GM23248 (cell line): Measurements from ENCODE around the gene SLC6A19. TPM values are rescaled to one million over a fixed set of nuclear protein-coding genes. Genes with fewer than 3 reads are reported as not detected.

Source experiments
- DNase-seq: peaks from one replicate; pipeline ENCODE4 v3.0.0-alpha.2; 2015
- H2AFZ ChIP-seq: fragments of 200-600 bp; sonication (generic); 2 replicates; pipeline ENCODE4 v1.6.1; 2016; ENCODE audit warnings: antibody characterized with exemption
- H3F3A ChIP-seq: fragments of 200-600 bp; sonication (generic); 2 replicates; pipeline ENCODE4 v1.6.1; 2016; ENCODE audit warnings: mild to moderate bottlenecking, antibody characterized with exemption, mixed run types; ENCODE audit not compliant: insufficient read depth
- H3K27ac ChIP-seq: fragments of 200-600 bp; sonication (generic); 2 replicates; pipeline ENCODE4 v1.5.1; 2016; ENCODE audit warnings: mild to moderate bottlenecking
- H3K27me3 ChIP-seq: fragments of 200-600 bp; sonication (generic); replicated peaks from 2 replicates; pipeline ENCODE4 v1.6.1; 2016; ENCODE audit warnings: mild to moderate bottlenecking; ENCODE audit not compliant: insufficient read depth
- H3K36me3 ChIP-seq: fragments of 200-600 bp; sonication (generic); 2 replicates; pipeline ENCODE4 v1.6.1; 2016; ENCODE audit warnings: low read depth, mild to moderate bottlenecking
- H3K4me1 ChIP-seq: fragments of 200-600 bp; sonication (generic); 2 replicates; pipeline ENCODE4 v1.6.1; 2016; ENCODE audit warnings: mild to moderate bottlenecking; ENCODE audit not compliant: insufficient read depth
- H3K4me2 ChIP-seq: fragments of 200-600 bp; sonication (generic); one replicate; pipeline ENCODE4 v1.6.1; 2016; ENCODE audit warnings: mild to moderate bottlenecking; ENCODE audit not compliant: unreplicated experiment
- H3K4me3 ChIP-seq: fragments of 200-600 bp; sonication (generic); 2 replicates; pipeline ENCODE4 v1.5.1; 2016; ENCODE audit warnings: mild to moderate bottlenecking
- H3K79me2 ChIP-seq: fragments of 200-600 bp; sonication (generic); 2 replicates; pipeline ENCODE4 v1.6.1; 2016; ENCODE audit warnings: mild to moderate bottlenecking; ENCODE audit not compliant: insufficient read depth
- H3K9ac ChIP-seq: fragments of 200-600 bp; sonication (generic); 2 replicates; pipeline ENCODE4 v1.6.1; 2016; ENCODE audit warnings: mild to moderate bottlenecking
- H3K9me2 ChIP-seq: fragments of 200-600 bp; sonication (generic); 2 replicates; pipeline ENCODE4 v1.6.1; 2016; ENCODE audit warnings: mixed run types, mild to moderate bottlenecking, moderate library complexity; ENCODE audit not compliant: insufficient read depth
- H3K9me3 ChIP-seq: fragments of 200-600 bp; sonication (generic); one replicate; pipeline ENCODE4 v1.6.1; 2017; ENCODE audit warnings: low read depth
- H4K20me1 ChIP-seq: fragments of 200-600 bp; sonication (generic); 2 replicates; pipeline ENCODE4 v1.6.0; 2016; ENCODE audit not compliant: insufficient read depth
- EZH2 ChIP-seq: fragments of 200-600 bp; sonication (generic); IDR thresholded peaks from 2 replicates; pipeline ENCODE4 v1.6.1; 2018; ENCODE audit warnings: antibody characterized with exemption, mild to moderate bottlenecking; ENCODE audit not compliant: insufficient read depth, poor library complexity, severe bottlenecking
- EZH2phosphoT487 ChIP-seq: fragments of 200-600 bp; sonication (generic); IDR thresholded peaks from 2 replicates; pipeline ENCODE4 v1.6.1; 2018; ENCODE audit warnings: antibody characterized with exemption, moderate library complexity, mild to moderate bottlenecking, low read depth; ENCODE audit not compliant: insufficient read depth
- WGBS, 2 experiments: methylation state at CpG; one replicate each; pipeline ENCODE4 v1.1.6; 2015 to 2017; ENCODE audit warnings: low lambda C conversion rate in 2 of 2, low coverage in 1 of 2; ENCODE audit errors: missing lambda C conversion rate in 2 of 2; 5-methylcytosine and 5-hydroxymethylcytosine counted together
- in situ Hi-C: fragments of 300-500 bp; cut with MboI; formaldehyde crosslinking; loops from 2 replicates; pipeline ENCODE4 v1.15.0; 2020
- polyA plus RNA-seq: library from polyadenylated mRNA; unstranded; fragments of >200 nt; fragmentation: Nextera tagmentation; extraction: Ambion mirVana; gene quantifications from 2 replicates; pipeline ENCODE4 v1.2.1, GENCODE V29; 2016
- total RNA-seq: library from RNA; depleted of rRNA; stranded (reverse); fragments of >200 nt; shearing (Covaris generic); gene quantifications from 2 replicates; pipeline ENCODE4 v1.2.3, GENCODE V29; 2014

The SLC6A19 gene
- total and polyA plus RNA-seq, 2 experiments from 2014 or later = not detected

DNA sequence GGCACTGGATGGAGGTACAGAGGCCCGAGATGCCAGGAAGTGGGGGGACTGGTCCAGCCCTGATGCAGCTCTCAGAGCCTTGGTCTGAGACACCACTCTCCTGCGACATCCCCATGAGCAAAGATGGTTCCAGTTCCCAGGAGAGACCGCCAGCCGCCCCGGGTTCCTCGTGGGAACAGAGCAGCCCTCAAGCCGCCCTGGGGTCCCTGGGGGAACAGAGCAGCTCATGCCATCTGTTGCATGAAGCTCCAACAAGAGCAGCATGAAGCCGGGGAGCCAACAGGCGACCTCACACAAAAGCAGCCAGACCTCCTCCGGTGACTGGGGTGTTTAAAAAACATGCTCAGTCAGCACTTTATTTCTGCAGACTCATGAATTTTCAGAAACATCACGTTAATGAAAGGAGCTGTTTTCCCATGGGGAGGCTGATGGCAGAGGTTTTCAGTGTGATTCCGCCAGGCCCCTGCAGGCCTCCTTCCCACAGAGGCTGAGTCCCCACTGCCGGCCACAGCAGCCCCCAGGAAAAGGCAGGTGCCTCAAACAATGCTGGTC lies 30.0 kb downstream of the SLC6A19 start:
- H3K4me2 ChIP-seq = no peak overlapping the region
- in situ Hi-C loops = no loop called here
- H3K9me2 ChIP-seq = no peaks in the 10 kb centered on the region
- no peaks in the 10 kb centered on the region for H3K79me2 ChIP-seq
- H3K9ac ChIP-seq = no peak overlapping the region
- no peak overlapping the region for H3K4me3 ChIP-seq
- no peaks in the 10 kb centered on the region for H4K20me1 ChIP-seq
- H3K36me3 ChIP-seq = no peaks in the 10 kb centered on the region
- H3K9me3 ChIP-seq = no peaks in the 10 kb centered on the region
- no peak for TF ChIP-seq EZH2
- TF ChIP-seq EZH2phosphoT487 = no peak
- peaks cover 15% of the 10 kb centered on the region; the same call in 1 of the 2 replicates for H3K27me3 ChIP-seq
- 32 to 35% methylated on average over 12 to 13 of the region's 13 CpGs for WGBS, 2 experiments
- H3K27ac ChIP-seq = no peak overlapping the region
- H3K4me1 ChIP-seq = no peaks in the 10 kb centered on the region
- no peak for DNase-seq
- H2AFZ ChIP-seq = no peak overlapping the region
- no peaks in the 10 kb centered on the region for H3F3A ChIP-seq

DNA sequence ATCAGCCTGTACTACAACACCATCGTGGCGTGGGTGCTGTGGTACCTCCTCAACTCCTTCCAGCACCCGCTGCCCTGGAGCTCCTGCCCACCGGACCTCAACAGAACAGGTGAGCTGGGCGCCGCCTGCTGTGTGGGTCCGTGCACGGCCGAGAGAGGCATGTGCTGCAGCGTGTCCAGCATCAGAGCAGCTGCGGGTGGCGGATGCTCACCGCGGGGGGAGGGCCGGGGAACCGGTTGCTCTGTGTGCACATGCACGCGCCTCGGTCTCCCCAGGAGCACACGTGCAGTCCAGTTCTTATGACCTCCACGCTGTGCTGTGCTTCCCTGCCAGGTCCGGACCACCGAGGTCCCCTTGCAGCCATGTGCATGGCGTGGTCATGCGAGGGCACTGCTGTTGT lies 31.4 kb downstream of the SLC6A19 start:
- no peak for DNase-seq
- Histone ChIP-seq H3K27me3 (peaks cover 15% of the 10 kb centered on the region; the same call in 1 of the 2 replicates), H3K36me3 (no peaks in the 10 kb centered on the region), H3K9me2 (no peaks in the 10 kb centered on the region), H3K4me3 (no peak overlapping the region), H3K4me2 (no peak overlapping the region), H3K4me1 (no peaks in the 10 kb centered on the region), H3F3A (no peaks in the 10 kb centered on the region), H3K9ac (no peak overlapping the region), H4K20me1 (no peaks in the 10 kb centered on the region), H2AFZ (no peak overlapping the region), H3K9me3 (no peaks in the 10 kb centered on the region), H3K79me2 (no peaks in the 10 kb centered on the region), H3K27ac (no peak overlapping the region)
- no peak for TF ChIP-seq EZH2
- no peak for TF ChIP-seq EZH2phosphoT487
- in situ Hi-C loops = no loop called here
- 75% methylated on average over 24 to 25 of the region's 25 CpGs for WGBS, 2 experiments

DNA sequence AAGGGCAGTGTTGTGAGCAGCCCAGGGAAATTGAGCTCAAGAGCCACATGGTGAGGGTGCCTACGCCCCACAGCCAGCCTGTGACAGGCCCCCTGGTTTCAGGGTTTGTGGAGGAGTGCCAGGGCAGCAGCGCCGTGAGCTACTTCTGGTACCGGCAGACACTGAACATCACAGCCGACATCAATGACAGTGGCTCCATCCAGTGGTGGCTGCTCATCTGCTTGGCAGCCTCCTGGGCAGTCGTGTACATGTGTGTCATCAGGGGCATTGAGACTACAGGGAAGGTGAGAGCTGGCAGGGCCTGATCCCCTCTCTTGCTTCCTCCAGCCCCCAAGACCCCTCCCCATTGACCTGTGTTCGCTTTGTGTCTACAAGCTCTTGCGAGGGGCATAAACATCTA lies 34.0 kb downstream of the SLC6A19 start:
- H3K4me3 ChIP-seq = no peak overlapping the region
- H3K27ac ChIP-seq = no peak overlapping the region
- no peak overlapping the region for H2AFZ ChIP-seq
- no peaks in the 10 kb centered on the region for H3K27me3 ChIP-seq
- H3K9me2 ChIP-seq = no peaks in the 10 kb centered on the region
- H3K79me2 ChIP-seq = no peaks in the 10 kb centered on the region
- no peak for TF ChIP-seq EZH2phosphoT487
- no peak for TF ChIP-seq EZH2
- no peak overlapping the region for H3K4me2 ChIP-seq
- H3K9me3 ChIP-seq = no peaks in the 10 kb centered on the region
- in situ Hi-C loops = no loop called here
- no peaks in the 10 kb centered on the region for H4K20me1 ChIP-seq
- H3F3A ChIP-seq = no peaks in the 10 kb centered on the region
- no peaks in the 10 kb centered on the region for H3K4me1 ChIP-seq
- WGBS, 2 experiments = 40 to 45% methylated on average over 8 of the region's 8 CpGs
- no peaks in the 10 kb centered on the region for H3K36me3 ChIP-seq
- DNase-seq = no peak
- H3K9ac ChIP-seq = no peak overlapping the region

- 87 to 89% methylated on average over 1 of the region's 1 CpG for WGBS, 2 experiments
- Histone ChIP-seq H3K4me3 (no peak overlapping the region), H3K9me3 (no peaks in the 10 kb centered on the region), H3K27ac (no peak overlapping the region), H3K79me2 (no peaks in the 10 kb centered on the region), H2AFZ (no peak overlapping the region), H3K9ac (no peak overlapping the region), H3F3A (no peaks in the 10 kb centered on the region), H3K36me3 (no peaks in the 10 kb centered on the region), H3K27me3 (no peaks in the 10 kb centered on the region), H3K4me1 (no peaks in the 10 kb centered on the region), H4K20me1 (no peaks in the 10 kb centered on the region), H3K9me2 (no peaks in the 10 kb centered on the region), H3K4me2 (no peak overlapping the region)
- TF ChIP-seq EZH2phosphoT487 = no peak
- TF ChIP-seq EZH2 = no peak
- DNase-seq = no peak
- in situ Hi-C loops = no loop called here
These were observed 34.4 kb downstream of the SLC6A19 start for GRCh38 chr5:1235838-1236237.
